BLaER1 (cell line): ENCODE results near the gene TCERG1L.

ENCODE experiments used
- H3K27ac ChIP-seq: shearing (Covaris generic); formaldehyde crosslinking; 2 replicates; pipeline ENCODE4 v1.8.1; 2022
- H3K27me3 ChIP-seq: shearing (Covaris generic); formaldehyde crosslinking; 2 replicates; pipeline ENCODE4 v1.8.1; 2022
- H3K36me3 ChIP-seq: shearing (Covaris generic); formaldehyde crosslinking; 2 replicates; pipeline ENCODE4 v1.8.1; 2022
- H3K4me1 ChIP-seq: shearing (Covaris generic); formaldehyde crosslinking; 2 replicates; pipeline ENCODE4 v1.8.1; 2022
- H3K4me2 ChIP-seq: shearing (Covaris generic); formaldehyde crosslinking; 2 replicates; pipeline ENCODE4 v1.8.1; 2022
- H3K4me3 ChIP-seq: shearing (Covaris generic); formaldehyde crosslinking; 2 replicates; pipeline ENCODE4 v1.8.1; 2022
- H3K9ac ChIP-seq: shearing (Covaris generic); formaldehyde crosslinking; 2 replicates; pipeline ENCODE4 v1.8.1; 2022
- H3K9me3 ChIP-seq: shearing (Covaris generic); formaldehyde crosslinking; 2 replicates; pipeline ENCODE4 v1.8.1; 2022
- H4K20me1 ChIP-seq: shearing (Covaris generic); formaldehyde crosslinking; 2 replicates; pipeline ENCODE4 v1.8.1; 2022
- Cebpa-rat ChIP-seq: shearing (Covaris generic); IDR thresholded peaks from 2 replicates; pipeline ENCODE4 v1.8.1; 2022

Gene TCERG1L

DNA sequence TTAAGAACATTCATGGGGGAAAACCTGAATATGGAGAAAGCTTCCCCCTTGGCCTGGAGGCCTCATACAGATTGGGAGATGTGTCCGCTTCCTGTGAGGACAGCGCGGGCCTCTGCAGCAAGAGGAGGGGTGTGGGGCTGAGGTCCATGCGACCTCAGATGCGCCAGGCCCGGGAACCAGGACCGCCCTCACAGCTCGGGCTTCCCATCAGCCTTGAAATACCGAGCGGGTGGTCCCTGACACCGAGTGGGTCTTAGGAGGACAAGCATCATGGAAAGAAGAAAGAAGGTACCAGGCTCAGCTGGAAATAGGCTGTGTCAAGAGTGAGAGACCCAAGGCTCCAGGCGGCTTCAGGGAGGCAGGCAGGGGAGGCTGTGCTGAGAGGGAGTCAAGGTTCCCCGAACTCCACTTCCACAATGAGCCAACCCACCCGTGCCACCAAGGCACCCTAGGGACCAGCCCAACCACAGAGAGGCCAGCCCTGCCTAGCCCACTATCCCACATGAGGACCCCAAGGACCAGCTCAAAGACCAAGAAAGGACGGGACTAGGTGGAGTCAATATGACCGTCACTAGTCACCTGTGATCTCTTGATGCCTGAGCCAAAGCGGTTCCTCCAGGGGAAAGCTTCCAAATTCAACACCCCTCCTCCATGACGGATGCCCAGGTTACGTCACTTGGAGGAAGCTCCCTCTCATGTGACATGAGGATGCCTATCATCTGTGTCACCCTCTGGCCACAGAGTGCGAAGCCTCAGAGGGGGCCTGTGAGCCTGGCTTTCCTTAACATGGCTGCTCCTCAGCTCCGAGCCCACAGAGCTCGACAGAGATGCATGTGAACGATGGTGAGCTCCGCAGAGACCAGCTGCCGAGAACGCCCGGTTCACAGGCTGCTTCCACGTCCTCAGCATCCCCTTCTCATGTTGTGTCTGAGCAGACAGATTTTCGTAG is 103.7 kb downstream of the TCERG1L start:
- peaks cover 35% of the 10 kb centered on the region for H3K36me3 ChIP-seq
- H3K9me3 ChIP-seq: no peaks in the 10 kb centered on the region
- H4K20me1 ChIP-seq: no peaks in the 10 kb centered on the region
- no peaks in the 10 kb centered on the region for H3K27me3 ChIP-seq
- H3K4me1 ChIP-seq: peaks cover 95% of the 10 kb centered on the region
- H3K27ac ChIP-seq: peak overlapping the region; percentile 75
- H3K4me3 ChIP-seq: no peak overlapping the region; the same call in 1 of the 2 replicates
- H3K4me2 ChIP-seq: peak overlapping the region; percentile 77
- TF ChIP-seq Cebpa-rat: no peak
- H3K9ac ChIP-seq: peak overlapping the region; percentile 35; the same call in 1 of the 2 replicates

DNA sequence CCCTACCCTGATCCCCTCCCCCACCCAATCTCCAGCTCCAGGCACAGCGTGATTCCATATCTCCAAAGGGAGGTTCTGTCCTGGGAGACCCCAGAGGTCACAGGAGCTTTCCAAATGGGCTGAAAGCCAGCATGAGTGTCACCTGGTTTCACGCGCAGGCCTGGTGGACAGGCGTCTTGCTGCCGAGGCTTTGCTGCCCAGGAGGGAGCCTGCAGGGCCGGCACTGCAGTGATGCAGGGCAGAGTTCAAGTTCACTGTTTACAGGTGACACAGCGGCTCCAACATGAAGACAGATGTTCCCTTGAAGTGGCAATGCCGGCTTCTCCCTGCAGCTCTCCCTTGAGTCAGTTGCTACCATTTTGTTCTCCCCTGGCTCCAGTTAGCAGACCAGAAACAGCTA is 104.3 kb downstream of the TCERG1L start:
- Histone ChIP-seq H3K36me3 (peaks cover 35% of the 10 kb centered on the region), H3K4me3 (no peak overlapping the region; the same call in 1 of the 2 replicates), H3K27ac (peak overlapping the region; percentile 75), H3K9ac (0 out of 2 replicates have a peak overlapping the region, but pooled peaks have one; percentile 35), H3K4me2 (peak overlapping the region; percentile 77), H3K4me1 (peaks cover 95% of the 10 kb centered on the region), H3K27me3 (no peaks in the 10 kb centered on the region), H3K9me3 (no peaks in the 10 kb centered on the region), H4K20me1 (no peaks in the 10 kb centered on the region)
- TF ChIP-seq Cebpa-rat: no peak

DNA sequence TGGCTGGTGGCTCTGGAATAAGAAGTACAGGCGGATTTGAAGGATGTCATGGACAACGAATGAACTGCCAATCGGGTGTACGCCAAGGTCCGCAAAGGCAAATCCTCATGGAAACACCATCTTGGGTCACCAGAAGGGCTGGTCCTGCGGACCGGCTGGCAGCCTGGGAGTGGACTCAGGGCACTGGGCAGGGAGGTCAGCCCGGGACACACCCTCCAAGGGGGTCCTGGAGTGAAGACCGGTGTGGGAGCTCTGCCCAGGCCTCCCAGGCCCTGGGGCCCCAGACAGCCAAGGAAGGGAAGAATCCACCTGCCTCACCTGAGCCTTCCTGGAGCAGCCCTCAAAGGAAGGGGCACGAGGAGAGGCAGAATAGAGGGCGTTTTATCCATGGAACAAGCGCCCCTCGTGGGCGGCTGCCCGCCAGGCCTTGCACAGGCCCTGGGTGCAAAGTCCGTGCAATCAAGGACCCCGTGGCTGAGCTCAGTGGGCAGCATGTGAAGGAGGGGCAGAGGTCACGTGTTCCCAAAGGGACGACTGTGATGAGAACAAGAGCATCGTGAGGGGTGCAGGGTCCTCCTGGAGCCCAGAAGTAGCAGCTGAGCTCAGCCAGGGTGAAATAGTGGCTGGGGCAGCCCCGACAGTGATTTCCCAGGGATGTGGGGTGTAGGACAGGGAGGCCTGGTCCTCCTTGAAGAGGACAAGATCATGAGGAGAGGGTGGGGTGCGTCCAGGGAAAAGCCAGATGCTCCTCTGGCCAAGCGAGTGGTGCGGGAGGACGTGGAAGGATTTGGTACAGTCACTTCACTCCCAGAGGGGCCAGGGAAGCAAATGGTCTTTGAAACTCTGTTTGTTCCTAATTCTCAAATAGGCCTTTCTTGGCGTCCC is 105.2 kb downstream of the TCERG1L start:
- TF ChIP-seq Cebpa-rat: no peak
- H3K36me3 ChIP-seq: peaks cover 35% of the 10 kb centered on the region
- peaks cover 95% of the 10 kb centered on the region for H3K4me1 ChIP-seq
- H3K27me3 ChIP-seq: no peaks in the 10 kb centered on the region
- H3K9ac ChIP-seq: 0 out of 2 replicates have a peak overlapping the region, but pooled peaks have one; percentile 7
- H4K20me1 ChIP-seq: no peaks in the 10 kb centered on the region
- H3K27ac ChIP-seq: peak overlapping the region; percentile 92
- no peak overlapping the region; the same call in 1 of the 2 replicates for H3K4me3 ChIP-seq
- H3K4me2 ChIP-seq: peak overlapping the region; percentile 77
- H3K9me3 ChIP-seq: no peaks in the 10 kb centered on the region

DNA sequence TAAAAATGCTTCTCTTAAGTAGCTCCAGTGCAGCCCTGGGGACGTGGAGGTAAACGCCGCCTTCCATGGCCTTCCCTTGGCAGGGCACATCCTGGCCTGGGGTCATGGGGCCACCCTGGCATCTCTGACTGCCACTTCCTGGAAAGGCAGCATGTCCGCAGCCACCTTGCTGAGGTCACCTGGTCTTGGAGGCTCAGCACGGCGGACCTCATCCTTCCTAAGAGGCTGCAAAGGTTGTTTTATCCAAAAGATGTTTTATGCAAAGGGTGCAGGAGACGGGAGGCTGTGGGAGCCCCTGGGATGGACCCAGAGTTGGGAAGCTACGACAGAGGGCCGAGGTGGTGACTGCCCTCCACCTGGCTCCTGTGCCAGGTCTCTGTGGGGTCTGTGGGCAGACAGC is 106.0 kb downstream of the TCERG1L start:
- Histone ChIP-seq H3K27me3 (no peaks in the 10 kb centered on the region), H3K9me3 (no peaks in the 10 kb centered on the region), H3K27ac (peak overlapping the region; percentile 92), H3K4me2 (peak overlapping the region; percentile 77), H3K4me1 (peaks cover 95% of the 10 kb centered on the region), H4K20me1 (no peaks in the 10 kb centered on the region), H3K4me3 (no peak overlapping the region; the same call in 1 of the 2 replicates), H3K36me3 (peaks cover 35% of the 10 kb centered on the region), H3K9ac (0 out of 2 replicates have a peak overlapping the region, but pooled peaks have one; percentile 7)
- no peak for TF ChIP-seq Cebpa-rat

DNA sequence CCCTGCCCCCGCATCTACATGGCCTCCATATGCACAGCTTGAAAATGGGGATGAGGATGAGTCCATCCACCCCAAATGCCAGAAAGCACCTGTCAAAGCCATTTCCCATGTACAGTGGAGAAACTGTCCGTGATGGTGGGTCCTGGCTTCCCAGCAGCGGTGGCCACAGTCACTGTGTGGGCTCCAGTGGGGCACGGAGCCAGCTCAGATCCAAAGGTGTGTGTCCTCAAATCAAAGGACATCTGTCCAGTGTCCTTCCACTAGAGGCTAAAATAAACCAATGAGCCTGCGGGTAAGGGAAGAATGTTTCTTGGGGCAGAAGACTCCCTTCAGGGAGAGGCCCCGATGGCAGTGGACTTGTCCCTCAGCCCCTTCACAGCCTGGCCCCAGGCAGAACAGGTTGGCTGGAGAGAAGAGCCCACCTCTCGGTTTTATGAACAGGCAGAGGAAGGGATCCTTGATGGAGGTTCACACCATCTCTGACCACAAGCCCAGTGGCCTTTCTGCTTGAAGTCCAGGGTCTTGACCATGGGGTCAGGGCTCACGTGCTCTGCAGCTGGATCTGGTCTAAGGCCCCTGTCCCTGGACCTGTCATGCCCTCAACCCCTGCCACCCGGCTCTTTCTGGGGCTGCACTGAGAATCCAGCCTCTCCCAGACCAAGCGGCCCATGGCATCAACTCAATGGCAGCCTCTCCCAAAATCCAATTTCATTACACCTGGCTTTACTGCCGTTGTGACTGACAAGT is 106.9 kb downstream of the TCERG1L start:
- no peaks in the 10 kb centered on the region for H4K20me1 ChIP-seq
- no peaks in the 10 kb centered on the region for H3K9me3 ChIP-seq
- H3K9ac ChIP-seq: peak overlapping the region; percentile 9; the same call in 1 of the 2 replicates
- no peak for TF ChIP-seq Cebpa-rat
- no peaks in the 10 kb centered on the region for H3K27me3 ChIP-seq
- H3K36me3 ChIP-seq: peaks cover 35% of the 10 kb centered on the region
- H3K4me1 ChIP-seq: peaks cover 95% of the 10 kb centered on the region
- no peak overlapping the region for H3K4me3 ChIP-seq
- peak overlapping the region; percentile 77 for H3K4me2 ChIP-seq
- peak overlapping the region; percentile 92 for H3K27ac ChIP-seq

DNA sequence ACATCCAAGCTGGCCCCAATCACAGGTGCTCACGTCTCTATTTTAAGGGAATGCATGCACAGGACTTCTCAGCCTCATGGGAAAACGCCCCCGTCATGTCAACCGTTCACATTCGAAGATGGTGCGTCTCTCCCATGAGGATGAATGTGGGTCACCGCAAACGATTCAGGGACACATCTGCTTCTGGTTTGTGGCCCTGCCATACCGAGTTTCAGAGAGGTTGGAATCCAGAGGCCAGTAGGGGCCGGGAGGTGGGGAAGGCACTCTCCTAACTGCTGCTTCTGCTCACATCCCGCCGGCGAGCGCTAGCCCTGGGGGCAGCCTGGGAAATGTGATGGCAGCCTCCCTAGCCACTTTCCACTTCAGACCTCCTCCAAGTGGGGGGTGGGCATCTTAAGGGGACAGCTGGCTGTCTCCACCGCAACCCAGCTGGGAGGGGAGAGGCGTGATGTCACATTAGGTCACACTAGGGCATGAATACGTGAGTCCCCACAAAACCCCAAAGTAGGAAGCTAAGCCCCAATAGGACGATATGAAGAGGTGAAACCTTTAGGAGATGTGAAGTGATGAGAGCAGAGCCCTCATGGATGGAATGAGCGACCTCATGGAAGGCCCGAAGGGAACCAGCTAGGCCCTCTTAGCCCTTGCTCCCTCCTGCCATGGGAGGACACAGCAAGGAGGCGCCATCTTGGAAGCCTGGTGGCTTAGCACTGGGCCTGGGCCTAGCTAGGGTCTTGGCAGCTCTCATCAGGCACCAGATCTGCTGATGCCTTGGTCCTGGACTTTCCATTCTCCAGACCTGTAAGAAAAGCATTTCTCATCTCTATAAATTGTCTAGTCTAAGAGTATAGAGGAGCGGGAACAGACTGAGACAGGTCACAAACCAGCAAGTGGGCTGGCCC is 107.8 kb downstream of the TCERG1L start:
- Histone ChIP-seq H3K4me1 (peaks cover 95% of the 10 kb centered on the region), H3K27me3 (no peaks in the 10 kb centered on the region), H3K4me3 (no peak overlapping the region), H4K20me1 (no peaks in the 10 kb centered on the region), H3K4me2 (peak overlapping the region; percentile 77), H3K9ac (peak overlapping the region; percentile 56), H3K27ac (peak overlapping the region; percentile 92), H3K36me3 (peaks cover 35% of the 10 kb centered on the region), H3K9me3 (no peaks in the 10 kb centered on the region)
- no peak for TF ChIP-seq Cebpa-rat

DNA sequence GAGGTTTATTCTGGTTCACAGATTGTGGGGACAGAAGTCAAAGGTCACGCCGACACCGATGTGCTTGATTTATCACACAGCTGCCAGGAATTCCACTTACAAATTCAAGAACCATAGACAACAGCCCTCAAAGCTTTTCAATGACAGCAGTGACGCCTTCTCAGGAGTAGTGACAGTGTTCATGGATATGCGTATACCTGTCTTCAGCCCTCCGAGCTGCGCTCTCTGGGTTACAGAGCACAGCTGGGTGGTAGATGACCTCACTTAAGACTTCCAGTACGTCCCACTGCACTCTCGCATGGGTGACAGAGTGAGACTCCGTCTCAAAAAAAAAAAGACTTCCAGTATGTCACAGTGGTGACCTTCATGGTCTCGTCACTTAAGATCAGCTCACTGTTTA is 108.5 kb downstream of the TCERG1L start:
- peaks cover 39% of the 10 kb centered on the region for H3K36me3 ChIP-seq
- no peaks in the 10 kb centered on the region for H3K27me3 ChIP-seq
- no peaks in the 10 kb centered on the region for H4K20me1 ChIP-seq
- H3K9me3 ChIP-seq: no peaks in the 10 kb centered on the region
- H3K9ac ChIP-seq: peak overlapping the region; percentile 72; the same call in 1 of the 2 replicates
- H3K4me3 ChIP-seq: peak overlapping the region; percentile 33; the same call in 1 of the 2 replicates
- H3K4me2 ChIP-seq: peak overlapping the region; percentile 77
- peaks cover 95% of the 10 kb centered on the region for H3K4me1 ChIP-seq
- H3K27ac ChIP-seq: peak overlapping the region; percentile 92
- TF ChIP-seq Cebpa-rat: no peak
